Measurements from ENCODE around the gene NFS1. TPM values are rescaled to one million over a fixed set of nuclear protein-coding genes. Genes with fewer than 3 reads are reported as not detected.
"Not testable (repeated sequence)": the region's sequence is repeated elsewhere in the genome, so short reads cannot be mapped to it uniquely, and the experiment has no call there.

NFS1 gene
- total RNA-seq, 1 donor, result 40.6 TPM

GRCh38 chr20:35719717-35720116, 20.6 kb upstream of the NFS1 start:
- DNase-seq (ENCODE audit: low read depth), result no peak
- H3K4me3 ChIP-seq (ENCODE audit: low read depth, low read length), result no peak overlapping the region
- no peak for TF ChIP-seq CTCF (IDR thresholded peaks at IDR 0.05; ENCODE audit: insufficient read depth, low read depth, low read length)

- no peak for TF ChIP-seq CTCF (IDR thresholded peaks at IDR 0.05; ENCODE audit: insufficient read depth, low read depth, low read length)
- no peak for DNase-seq (ENCODE audit: low read depth)
- H3K4me3 ChIP-seq (ENCODE audit: low read depth, low read length), result no peak overlapping the region
Measured at GRCh38 chr20:35718972-35719635, 20.0 kb upstream of the NFS1 start.

- not testable (repeated sequence) for DNase-seq (ENCODE audit: low read depth); H3K4me3 ChIP-seq (ENCODE audit: low read depth, low read length)
Measured at GRCh38 chr20:35718321-35718720, 19.2 kb upstream of the NFS1 start.

- no peak overlapping the region for H3K4me3 ChIP-seq (ENCODE audit: low read depth, low read length)
- TF ChIP-seq CTCF (IDR thresholded peaks at IDR 0.05; ENCODE audit: insufficient read depth, low read depth, low read length), result no peak
- DNase-seq (ENCODE audit: low read depth), result no peak
Measured at GRCh38 chr20:35716330-35716729, 17.2 kb upstream of the NFS1 start.

- TF ChIP-seq CTCF (IDR thresholded peaks at IDR 0.05; ENCODE audit: insufficient read depth, low read depth, low read length), result no peak
- no peak overlapping the region for H3K4me3 ChIP-seq (ENCODE audit: low read depth, low read length)
- no peak for DNase-seq (ENCODE audit: low read depth)
Measured at GRCh38 chr20:35715652-35716051, 16.5 kb upstream of the NFS1 start.

GRCh38 chr20:35714127-35714526, 15.0 kb upstream of the NFS1 start:
- H3K4me3 ChIP-seq (ENCODE audit: low read depth, low read length), result no peak overlapping the region
- no peak for TF ChIP-seq CTCF (IDR thresholded peaks at IDR 0.05; ENCODE audit: insufficient read depth, low read depth, low read length)
- DNase-seq (ENCODE audit: low read depth), result no peak

- DNase-seq (ENCODE audit: low read depth); H3K4me3 ChIP-seq (ENCODE audit: low read depth, low read length): not testable (repeated sequence)
Measured at GRCh38 chr20:35713120-35713519, 14.0 kb upstream of the NFS1 start.

- H3K4me3 ChIP-seq (ENCODE audit: low read depth, low read length), result no peak overlapping the region
- no peak for DNase-seq (ENCODE audit: low read depth)
- TF ChIP-seq CTCF (IDR thresholded peaks at IDR 0.05; ENCODE audit: insufficient read depth, low read depth, low read length), result no peak
Measured at GRCh38 chr20:35711588-35712209, 12.5 kb upstream of the NFS1 start.

Measured in fibroblast of villous mesenchyme (primary cell).